Daoy (cell line): ENCODE data around the gene OR4F17. TPM values are rescaled to one million over a fixed set of nuclear protein-coding genes. Genes with fewer than 3 reads are reported as not detected.
A peak's percentile ranks its signal among the peaks of the same experiment; 100 is the strongest.
"Not testable (repeated sequence)": the region's sequence is repeated elsewhere in the genome, so short reads cannot be mapped to it uniquely, and the experiment has no call there.

Source experiments
- DNase-seq: peaks from one replicate; pipeline ENCODE4 v3.0.0-alpha.2; 2015; ENCODE audit warnings: low read depth
- total RNA-seq: library from RNA; depleted of rRNA; stranded (reverse); fragments of >200 nt; shearing (Covaris generic); gene quantifications from 2 replicates; pipeline ENCODE4 v1.2.3, GENCODE V29; 2014; rRNA removed

The OR4F17 gene
- total RNA-seq = not detected in 2 replicates

GRCh38 chr19:106804-107203, at the start of gene OR4F17:
Gene OR4F17, plus strand, starts transcription at chr19:107104. Its CDS starts 3,575 bp downstream, at chr19:110679.
- not testable (repeated sequence) for DNase-seq

- not testable (repeated sequence) for DNase-seq
These were observed 36.1 kb upstream of the OR4F17 start for GRCh38 chr19:70793-71192.

GRCh38 chr19:82864-83263, 24.0 kb upstream of the OR4F17 start:
- not testable (repeated sequence) for DNase-seq

GRCh38 chr19:83626-84025, 23.3 kb upstream of the OR4F17 start:
- not testable (repeated sequence) for DNase-seq

GRCh38 chr19:90678-91077, 16.2 kb upstream of the OR4F17 start:
- peak; percentile 0 for DNase-seq

- DNase-seq = not testable (repeated sequence)
These were observed 12.1 kb upstream of the OR4F17 start for GRCh38 chr19:94794-95193.

GRCh38 chr19:97647-98046, 9.3 kb upstream of the OR4F17 start:
- not testable (repeated sequence) for DNase-seq

- DNase-seq = not testable (repeated sequence)
These were observed 13.7 kb downstream of the OR4F17 start for GRCh38 chr19:120443-121140.

Other genes with a start within 250 kb of the OR4F17 start
- 42.7 and 54.6 TPM in 2 replicates for gene PLPP2, start 184.3 kb downstream of the OR4F17 start, total RNA-seq
- 8.8 and 12.9 TPM in 2 replicates for gene MIER2, start 237.7 kb downstream of the OR4F17 start, total RNA-seq